Measurements from ENCODE around the gene MRPL54.

GRCh38 chr19:3721131-3721886 is 41.2 kb upstream of the MRPL54 start:
- TF ChIP-seq EZH2phosphoT487 (IDR thresholded peaks at IDR 0.05; ENCODE audit: insufficient read depth, low read depth) (no peak), EZH2 (IDR thresholded peaks at IDR 0.05; ENCODE audit: insufficient read depth, poor library complexity, severe bottlenecking) (no peak)
